Neuronal stem cell (in vitro differentiated cells): ENCODE results near the gene KCTD16. TPM values are rescaled to one million over a fixed set of nuclear protein-coding genes. Genes with fewer than 3 reads are reported as not detected.

ENCODE experiments used
- DNase-seq: peaks from one replicate; pipeline ENCODE4 v3.0.0-alpha.2; 2013; ENCODE audit warnings: low spot score
- H2AFZ ChIP-seq: one replicate; pipeline ENCODE4 v1.6.1; 2013; ENCODE audit warnings: mild to moderate bottlenecking, low read length, inconsistent platforms
- H2AK5ac ChIP-seq: 2 replicates; pipeline ENCODE4 v1.6.1; 2013; ENCODE audit warnings: low read depth, mild to moderate bottlenecking, inconsistent platforms, low read length, moderate library complexity, mixed read lengths
- H2BK120ac ChIP-seq: 2 replicates; pipeline ENCODE4 v1.6.1; 2013; ENCODE audit warnings: low read depth, mild to moderate bottlenecking, inconsistent platforms, low read length, moderate library complexity, mixed read lengths
- H2BK12ac ChIP-seq: one replicate; pipeline ENCODE4 v1.6.1; 2013; ENCODE audit warnings: low read length, inconsistent platforms
- H2BK15ac ChIP-seq: 2 replicates; pipeline ENCODE4 v1.6.1; 2013; ENCODE audit warnings: mild to moderate bottlenecking, low read length, inconsistent platforms, mixed read lengths
- H2BK5ac ChIP-seq: one replicate; pipeline ENCODE4 v1.6.1; 2013; ENCODE audit warnings: inconsistent platforms, mild to moderate bottlenecking, low read length, moderate library complexity
- H3K14ac ChIP-seq: one replicate; pipeline ENCODE4 v1.6.1; 2013; ENCODE audit warnings: low read length, inconsistent platforms
- H3K18ac ChIP-seq: 2 replicates; pipeline ENCODE4 v1.6.1; 2013; ENCODE audit warnings: low read length, inconsistent platforms
- H3K23ac ChIP-seq: 2 replicates; pipeline ENCODE4 v1.6.1; 2013; ENCODE audit warnings: low read depth, mild to moderate bottlenecking, mixed read lengths, low read length, inconsistent platforms; ENCODE audit not compliant: poor library complexity
- H3K27ac ChIP-seq: replicated peaks from 3 replicates; pipeline ENCODE4 v1.5.1; 2013; ENCODE audit warnings: low read length, inconsistent platforms
- H3K27me3 ChIP-seq, 3 experiments: 2 replicates each; pipeline ENCODE4 v1.6.1; 2013; ENCODE audit warnings: low read length in 3 of 3, mild to moderate bottlenecking in 2 of 3, inconsistent platforms in 1 of 3, low read depth in 1 of 3, mixed read lengths in 1 of 3, moderate library complexity in 1 of 3; ENCODE audit not compliant: control insufficient read depth in 3 of 3, insufficient read depth in 3 of 3
- H3K36me3 ChIP-seq, 2 donors: replicated peaks in 1 of 2; 2 replicates each; pipeline ENCODE4 v1.6.1; 2013; ENCODE audit warnings: low read length in 2 of 2; ENCODE audit not compliant: control insufficient read depth in 2 of 2, insufficient read depth in 2 of 2
- H3K4ac ChIP-seq: 2 replicates; pipeline ENCODE4 v1.6.1; 2013; ENCODE audit warnings: inconsistent platforms, mild to moderate bottlenecking, low read length, moderate library complexity
- H3K4me1 ChIP-seq, 2 donors: 1 replicate in 1 of 2; 2 replicates in 1 of 2; pipeline ENCODE4 v1.6.1; 2013; ENCODE audit warnings: low read length in 2 of 2, low read depth in 1 of 2; ENCODE audit not compliant: control insufficient read depth in 2 of 2, insufficient read depth in 1 of 2
- H3K4me2 ChIP-seq: one replicate; pipeline ENCODE4 v1.6.1; 2013; ENCODE audit warnings: mild to moderate bottlenecking, low read length, inconsistent platforms; ENCODE audit not compliant: insufficient read depth, poor library complexity, severe bottlenecking
- H3K4me3 ChIP-seq, 2 donors: 2 replicates each; pipeline ENCODE4 v1.5.1; 2013; ENCODE audit warnings: low read length in 2 of 2, mild to moderate bottlenecking in 2 of 2, inconsistent platforms in 1 of 2, moderate library complexity in 1 of 2
- H3K79me1 ChIP-seq: one replicate; pipeline ENCODE4 v1.6.1; 2013; ENCODE audit warnings: low read depth, mild to moderate bottlenecking, inconsistent platforms, low read length, moderate library complexity
- H3K9ac ChIP-seq: one replicate; pipeline ENCODE4 v1.6.1; 2013; ENCODE audit warnings: mild to moderate bottlenecking, low read depth, low read length, inconsistent platforms; ENCODE audit not compliant: poor library complexity
- H3K9me3 ChIP-seq, 2 donors: replicated peaks in 1 of 2; 2 replicates each; pipeline versions ENCODE3 to v1.6.1; 2013; ENCODE audit warnings: low read length in 2 of 2, mild to moderate bottlenecking in 2 of 2, inconsistent platforms in 1 of 2, low read depth in 1 of 2, mixed read lengths in 1 of 2, moderate library complexity in 1 of 2; ENCODE audit not compliant: control insufficient read depth in 2 of 2, insufficient read depth in 1 of 2
- H4K8ac ChIP-seq: one replicate; pipeline ENCODE4 v1.6.1; 2013; ENCODE audit warnings: low read depth, mild to moderate bottlenecking, inconsistent platforms, low read length, moderate library complexity
- H4K91ac ChIP-seq: one replicate; pipeline ENCODE4 v1.6.1; 2013; ENCODE audit warnings: low read length, low read depth, mild to moderate bottlenecking, inconsistent platforms; ENCODE audit not compliant: poor library complexity
- WGBS, 2 donors: extraction: QIAGEN DNeasy Blood & Tissue Kit; methylation state at CpG; one replicate each; pipeline ENCODE4 v1.1.7; 2013; ENCODE audit warnings: missing lambda C conversion rate in 2 of 2, mixed read lengths in 1 of 2; ENCODE audit not compliant: insufficient read length in 2 of 2, insufficient replicate concordance in 1 of 2; ENCODE audit errors: extremely low coverage in 2 of 2; 5-methylcytosine and 5-hydroxymethylcytosine counted together
- polyA plus RNA-seq, 2 experiments: library from polyadenylated mRNA; stranded (reverse); fragments of 200-250 nt; gene quantifications; one replicate each; pipeline ENCODE4 v1.2.3, GENCODE V29; 2013

KCTD16 gene
- 0.47 TPM for polyA plus RNA-seq (2013, experiment 1 of 2)
- 0.47 TPM for polyA plus RNA-seq (2013, experiment 2 of 2)

DNA sequence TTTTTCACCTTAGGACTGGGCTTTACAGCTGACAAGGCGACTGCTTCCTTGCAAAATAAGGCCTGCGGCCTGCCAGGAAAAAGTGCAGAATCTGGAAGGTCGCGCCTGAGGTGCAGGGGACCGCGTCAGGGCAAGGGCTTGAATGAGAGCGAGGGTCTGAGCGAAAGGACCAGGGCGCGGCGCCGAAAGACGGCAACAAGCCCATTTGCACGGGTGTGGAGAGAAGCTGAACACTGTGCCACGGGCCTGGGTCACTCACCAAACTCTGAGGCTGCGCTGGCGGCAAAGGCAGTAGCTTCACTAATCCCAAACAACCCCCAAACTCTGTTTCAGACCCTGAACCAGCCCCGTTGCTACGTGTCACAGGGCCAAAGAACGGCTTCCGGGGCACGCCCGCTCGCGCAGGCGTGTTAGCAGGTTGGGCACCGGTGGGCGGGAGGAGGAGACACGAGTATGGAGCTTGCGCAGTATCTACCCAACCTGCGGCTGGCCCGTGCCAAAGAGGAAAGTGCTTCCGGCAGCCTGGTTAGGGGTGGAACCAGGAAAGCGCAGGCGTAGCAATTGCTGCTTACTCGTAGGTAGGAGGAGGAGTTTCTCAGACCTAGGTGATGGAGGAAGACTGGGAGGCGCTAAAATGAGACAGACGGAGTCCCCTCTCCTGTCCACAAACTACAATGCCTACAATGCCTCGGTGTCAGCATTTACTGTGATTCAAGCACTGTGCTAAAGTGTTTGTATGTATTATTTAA, at the start of gene KCTD16, which contains the start of gene YIPF5:
TSS of gene KCTD16 (plus strand) at position 598 of the 749 bp plus-strand sequence.
TSS of gene YIPF5 (minus strand) at position 384 of the 749 bp plus-strand sequence. CDS start 704 bp downstream, outside the sequence.
- H4K91ac ChIP-seq, result peak within 1 kb of the TSS; percentile 83
- WGBS, 2 donors, result no CpG with 5 or more reads among the region's 39 CpGs

DNA sequence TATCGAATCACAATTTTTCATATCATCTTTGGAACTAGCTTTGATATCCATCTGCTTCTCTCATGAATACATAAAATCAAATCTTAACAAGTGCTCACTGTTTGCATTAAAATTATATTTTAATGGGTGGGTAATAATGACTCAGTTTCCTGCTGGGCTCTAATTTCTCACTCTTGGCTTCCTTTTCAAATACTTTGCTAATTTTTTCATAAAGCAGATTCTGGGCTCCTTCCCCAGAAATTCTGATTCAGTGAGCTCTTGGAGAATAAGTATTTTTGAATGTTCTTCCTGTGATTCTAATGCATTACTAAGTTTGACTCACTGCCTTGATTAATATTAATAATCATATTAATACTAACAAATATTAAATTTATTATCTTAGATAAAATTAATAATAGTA, 49.1 kb upstream of the KCTD16 start:
- Histone ChIP-seq H2BK120ac (no peak overlapping the region), H3K14ac (no peak overlapping the region), H4K8ac (no peak overlapping the region), H3K79me1 (no peaks in the 10 kb centered on the region), H3K23ac (no peak overlapping the region), H3K4me1 (peaks cover 4% of the 10 kb centered on the region in 2 donors), H4K91ac (no peak overlapping the region), H2BK15ac (no peak overlapping the region), H3K4me3 (no peak overlapping the region), H2AK5ac (no peak overlapping the region), H3K4me2 (no peak overlapping the region), H3K9ac (no peak overlapping the region), H3K9me3 (no peaks in the 10 kb centered on the region), H3K27me3 (no peaks in the 10 kb centered on the region), H3K18ac (no peak overlapping the region), H2BK12ac (no peak overlapping the region), H3K36me3 (no peaks in the 10 kb centered on the region), H3K27ac (no peak overlapping the region), H2BK5ac (no peak overlapping the region), H3K4ac (no peak overlapping the region), H2AFZ (no peak overlapping the region)
- whole genome bisulfite sequencing, 2 donors, result no CpG with 5 or more reads among the region's 1 CpG
- DNase-seq, result no peak

More for the DNA sequence above, at the start of gene KCTD16, which contains the start of gene YIPF5:
- Histone ChIP-seq H3K4me1 (peaks cover 2 to 5% of the 10 kb centered on the region in 2 donors), H3K9ac (peak within 1 kb of the TSS; percentile 91), H3K4me3 (peak within 1 kb of the TSS; percentile 73 to 97), H2AFZ (peak within 1 kb of the TSS; percentile 89), H3K36me3 (peaks cover 0 to 34% of the 10 kb centered on the region in 2 donors), H3K4ac (no peak within 1 kb of the TSS), H3K4me2 (peak within 1 kb of the TSS; percentile 59), H2BK15ac (no peak within 1 kb of the TSS), H4K8ac (no peak within 1 kb of the TSS), H3K9me3 (no peaks in the 10 kb centered on the region), H2AK5ac (peak within 1 kb of the TSS; percentile 63), H2BK120ac (no peak within 1 kb of the TSS), H2BK12ac (no peak within 1 kb of the TSS), H2BK5ac (peak within 1 kb of the TSS; percentile 43), H3K14ac (no peak within 1 kb of the TSS), H3K27ac (peak within 1 kb of the TSS; percentile 54), H3K18ac (peak within 1 kb of the TSS; percentile 79), H3K27me3 (no peaks in the 10 kb centered on the region), H3K23ac (peak within 1 kb of the TSS; percentile 70), H3K79me1 (no peaks in the 10 kb centered on the region)
- DNase-seq, result peak; percentile 89

DNA sequence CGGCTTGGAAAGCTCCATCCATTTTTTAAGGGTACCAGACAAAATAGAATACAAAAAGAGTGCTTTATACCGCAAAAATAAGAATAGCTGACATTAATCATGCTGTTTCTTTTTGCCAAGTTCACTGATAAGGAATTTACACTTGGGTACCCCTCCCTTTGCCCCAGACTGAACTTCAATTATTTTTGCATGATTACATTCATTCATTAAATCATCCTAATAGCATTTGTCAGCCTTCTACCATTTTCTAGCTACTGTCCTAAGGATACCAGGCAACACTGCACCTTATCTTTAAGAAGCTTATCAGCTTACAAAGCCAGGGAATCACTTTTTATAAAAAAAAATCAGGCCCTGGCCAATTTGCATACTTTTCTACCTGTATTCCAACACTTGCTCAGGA, 48.6 kb upstream of the KCTD16 start:
- no peak overlapping the region for H4K8ac ChIP-seq
- WGBS, 2 donors, result no CpG with 5 or more reads among the region's 2 CpGs
- no peak overlapping the region for H3K4me3 ChIP-seq
- no peak overlapping the region for H4K91ac ChIP-seq
- no peak overlapping the region for H2BK12ac ChIP-seq
- no peak overlapping the region for H3K4ac ChIP-seq
- H2BK120ac ChIP-seq, result no peak overlapping the region
- H3K27me3 ChIP-seq, result no peaks in the 10 kb centered on the region
- no peaks in the 10 kb centered on the region for H3K79me1 ChIP-seq
- no peak overlapping the region for H3K4me2 ChIP-seq
- H3K23ac ChIP-seq, result no peak overlapping the region
- H2BK5ac ChIP-seq, result no peak overlapping the region
- DNase-seq, result no peak
- H3K14ac ChIP-seq, result no peak overlapping the region
- no peak overlapping the region for H2AFZ ChIP-seq
- no peak overlapping the region for H3K18ac ChIP-seq
- H2BK15ac ChIP-seq, result no peak overlapping the region
- no peak overlapping the region for H3K9ac ChIP-seq
- H3K4me1 ChIP-seq, result peaks cover 4% of the 10 kb centered on the region in 2 donors
- H3K36me3 ChIP-seq, result no peaks in the 10 kb centered on the region
- no peak overlapping the region for H2AK5ac ChIP-seq
- no peaks in the 10 kb centered on the region for H3K9me3 ChIP-seq
- no peak overlapping the region for H3K27ac ChIP-seq

DNA sequence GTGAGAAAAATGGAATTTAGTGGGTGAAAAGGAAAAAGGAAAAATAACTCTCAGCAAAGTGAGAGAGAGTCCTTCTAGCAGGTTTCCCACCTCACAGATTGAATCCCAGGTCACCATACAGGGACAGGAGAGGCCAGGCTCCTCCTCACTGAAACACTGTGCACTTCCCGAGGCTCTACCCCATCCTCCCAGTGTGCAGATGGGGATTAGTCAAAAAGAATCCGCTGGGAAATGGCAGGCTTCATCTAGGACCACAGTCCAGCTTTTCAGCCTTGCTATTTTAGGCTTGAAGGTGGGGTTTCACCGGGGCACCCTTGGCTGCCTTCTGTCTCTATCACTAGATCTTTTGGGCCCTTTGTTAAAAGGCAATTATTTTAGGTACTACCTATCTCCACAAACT, 48.0 kb upstream of the KCTD16 start:
- H3K18ac ChIP-seq, result no peak overlapping the region
- no peak overlapping the region for H3K4ac ChIP-seq
- WGBS, 2 donors, result no CpG with 5 or more reads among the region's 3 CpGs
- no peak overlapping the region for H4K8ac ChIP-seq
- no peak overlapping the region for H2BK5ac ChIP-seq
- no peak overlapping the region for H3K4me2 ChIP-seq
- H3K27ac ChIP-seq, result no peak overlapping the region
- H2BK120ac ChIP-seq, result no peak overlapping the region
- no peaks in the 10 kb centered on the region for H3K27me3 ChIP-seq
- no peak overlapping the region for H2AFZ ChIP-seq
- H2BK12ac ChIP-seq, result no peak overlapping the region
- peaks cover 1 to 4% of the 10 kb centered on the region in 2 donors for H3K4me1 ChIP-seq
- H2AK5ac ChIP-seq, result no peak overlapping the region
- H3K79me1 ChIP-seq, result no peaks in the 10 kb centered on the region
- no peak overlapping the region for H3K9ac ChIP-seq
- H3K4me3 ChIP-seq, result no peak overlapping the region
- H2BK15ac ChIP-seq, result no peak overlapping the region
- H3K36me3 ChIP-seq, result no peaks in the 10 kb centered on the region
- no peak overlapping the region for H4K91ac ChIP-seq
- no peak overlapping the region for H3K14ac ChIP-seq
- no peak overlapping the region for H3K23ac ChIP-seq
- DNase-seq, result no peak
- no peaks in the 10 kb centered on the region for H3K9me3 ChIP-seq
